Measurements from ENCODE around the gene GJC1. TPM values are rescaled to one million over a fixed set of nuclear protein-coding genes. Genes with fewer than 3 reads are reported as not detected.

GJC1 gene
- total and polyA plus RNA-seq, 9 of the 15 experiments (the other 6 are each of a cell fraction or from before 2014, with no cell fraction given) = 0.04 to 1.4 (median 0.18) TPM; not detected in 1

GRCh38 chr17:44878627-44879221 lies 48.6 kb upstream of the GJC1 start (continued):
- TF ChIP-seq REST (IDR thresholded peaks at IDR 0.05; ENCODE audit: borderline replicate concordance) (peak; percentile 31; the same call in 1 of the 2 replicates), REST (CRISPR knock-in tag; IDR thresholded peaks at IDR 0.05; ENCODE audit: low read depth) (no peak), SAFB (IDR thresholded peaks at IDR 0.05; ENCODE audit: borderline replicate concordance, low read depth, low read length) (no peak)
